Mucosa of stomach (tissue), 1 donor: ENCODE results near the gene FAM193A.

Experiments
- H3K27me3 ChIP-seq: one replicate; pipeline ENCODE4 v1.7.0; 2013; ENCODE audit warnings: mild to moderate bottlenecking, low read length; ENCODE audit not compliant: control insufficient read depth, insufficient read depth
- H3K36me3 ChIP-seq: one replicate; pipeline ENCODE4 v1.7.0; 2013; ENCODE audit warnings: low read length; ENCODE audit not compliant: control insufficient read depth, insufficient read depth
- H3K4me1 ChIP-seq: one replicate; pipeline ENCODE4 v1.7.0; 2013; ENCODE audit warnings: mild to moderate bottlenecking, low read length; ENCODE audit not compliant: control insufficient read depth, insufficient read depth
- H3K4me3 ChIP-seq: one replicate; pipeline ENCODE4 v1.7.0; 2013; ENCODE audit warnings: low read length
- H3K9ac ChIP-seq: one replicate; pipeline ENCODE4 v1.7.0; 2013; ENCODE audit warnings: mild to moderate bottlenecking, low read length, moderate library complexity
- H3K9me3 ChIP-seq: one replicate; pipeline ENCODE4 v1.7.0; 2013; ENCODE audit warnings: mild to moderate bottlenecking, low read length, moderate library complexity; ENCODE audit not compliant: control insufficient read depth
- donor health status: Pancreatic carcinoma.

Gene FAM193A

GRCh38 chr4:2744576-2745270 is 208.3 kb downstream of the FAM193A start:
- Histone ChIP-seq H3K9ac (no peak overlapping the region), H3K9me3 (no peaks in the 10 kb centered on the region), H3K4me1 (peaks cover 23% of the 10 kb centered on the region), H3K36me3 (peaks cover 39% of the 10 kb centered on the region), H3K27me3 (no peaks in the 10 kb centered on the region), H3K4me3 (no peak overlapping the region)

- Histone ChIP-seq H3K27me3 (no peaks in the 10 kb centered on the region), H3K36me3 (peaks cover 39% of the 10 kb centered on the region), H3K9me3 (no peaks in the 10 kb centered on the region), H3K9ac (no peak overlapping the region), H3K4me3 (no peak overlapping the region), H3K4me1 (peaks cover 25% of the 10 kb centered on the region)
These were observed 209.1 kb downstream of the FAM193A start for GRCh38 chr4:2745516-2745915.

- Histone ChIP-seq H3K4me3 (no peak overlapping the region), H3K9ac (no peak overlapping the region), H3K36me3 (peaks cover 39% of the 10 kb centered on the region), H3K27me3 (no peaks in the 10 kb centered on the region), H3K4me1 (peaks cover 32% of the 10 kb centered on the region), H3K9me3 (no peaks in the 10 kb centered on the region)
These were observed 209.7 kb downstream of the FAM193A start for GRCh38 chr4:2745981-2746806.

- no peak overlapping the region for H3K9ac ChIP-seq
These were observed 210.6 kb downstream of the FAM193A start for GRCh38 chr4:2746891-2747695.

GRCh38 chr4:2750719-2751605 is 214.5 kb downstream of the FAM193A start:
- Histone ChIP-seq H3K4me3 (no peak overlapping the region), H3K4me1 (peaks cover 32% of the 10 kb centered on the region), H3K9ac (no peak overlapping the region), H3K36me3 (peaks cover 17% of the 10 kb centered on the region), H3K27me3 (no peaks in the 10 kb centered on the region), H3K9me3 (no peaks in the 10 kb centered on the region)

More at GRCh38 chr4:2746891-2747695, 210.6 kb downstream of the FAM193A start:
- peaks cover 39% of the 10 kb centered on the region for H3K36me3 ChIP-seq
- H3K4me1 ChIP-seq: peaks cover 32% of the 10 kb centered on the region
- no peaks in the 10 kb centered on the region for H3K27me3 ChIP-seq
- H3K4me3 ChIP-seq: no peak overlapping the region
- no peaks in the 10 kb centered on the region for H3K9me3 ChIP-seq

- Histone ChIP-seq H3K4me3 (no peak overlapping the region), H3K9me3 (no peaks in the 10 kb centered on the region), H3K9ac (no peak overlapping the region), H3K36me3 (no peaks in the 10 kb centered on the region), H3K27me3 (no peaks in the 10 kb centered on the region), H3K4me1 (peaks cover 39% of the 10 kb centered on the region)
These were observed 217.0 kb downstream of the FAM193A start for GRCh38 chr4:2753436-2753835.

- H3K9ac ChIP-seq: peak overlapping the region; percentile 76
These were observed 218.7 kb downstream of the FAM193A start for GRCh38 chr4:2754848-2755819.

GRCh38 chr4:2755821-2756690 is 219.6 kb downstream of the FAM193A start, which contains the start of gene TNIP2:
Gene TNIP2, minus strand, starts transcription at chr4:2756336. Its CDS starts 47 bp downstream, at chr4:2756289.
- H3K4me3 ChIP-seq: peak within 1 kb of the TSS; percentile 45
- H3K27me3 ChIP-seq: no peaks in the 10 kb centered on the region
- H3K36me3 ChIP-seq: no peaks in the 10 kb centered on the region
- peaks cover 44% of the 10 kb centered on the region for H3K4me1 ChIP-seq
- H3K9ac ChIP-seq: peak within 1 kb of the TSS; percentile 76
- H3K9me3 ChIP-seq: no peaks in the 10 kb centered on the region

More at GRCh38 chr4:2754848-2755819, 218.7 kb downstream of the FAM193A start:
- no peaks in the 10 kb centered on the region for H3K36me3 ChIP-seq
- H3K9me3 ChIP-seq: no peaks in the 10 kb centered on the region
- peak overlapping the region; percentile 45 for H3K4me3 ChIP-seq
- H3K27me3 ChIP-seq: no peaks in the 10 kb centered on the region
- H3K4me1 ChIP-seq: peaks cover 43% of the 10 kb centered on the region

GRCh38 chr4:2756691-2757350 is 220.4 kb downstream of the FAM193A start:
- Histone ChIP-seq H3K4me3 (no peak overlapping the region), H3K27me3 (no peaks in the 10 kb centered on the region), H3K9ac (peak overlapping the region; percentile 69), H3K36me3 (no peaks in the 10 kb centered on the region), H3K4me1 (peaks cover 50% of the 10 kb centered on the region), H3K9me3 (no peaks in the 10 kb centered on the region)
